Activated T-helper 17 cell treated with anti-CD3 and anti-CD28 coated beads, Interleukin-2, amount 50 U/mL, for 72 hours (primary cell): Measurements from ENCODE around the gene RAN. TPM values are rescaled to one million over a fixed set of nuclear protein-coding genes. Genes with fewer than 3 reads are reported as not detected.
A peak's percentile ranks its signal among the peaks of the same experiment; 100 is the strongest.
"Not testable (repeated sequence)": the region's sequence is repeated elsewhere in the genome, so short reads cannot be mapped to it uniquely, and the experiment has no call there.

Source experiments
- ATAC-seq: fragments of 150-1000 bp; cut with Tn5 transposase; replicated peaks from 2 replicates; pipeline ENCODE4 v1.10.0; 2021; ENCODE audit warnings: mild to moderate bottlenecking, moderate library complexity
- H3K27ac Mint-ChIP-seq: one replicate; pipeline ENCODE4 v1.8.0; 2022; ENCODE audit warnings: mixed read lengths
- H3K27me3 Mint-ChIP-seq: one replicate; pipeline ENCODE4 v1.8.0; 2022; ENCODE audit warnings: mixed read lengths
- H3K36me3 Mint-ChIP-seq: one replicate; pipeline ENCODE4 v1.8.0; 2022; ENCODE audit warnings: low read depth, mild to moderate bottlenecking, mixed read lengths
- H3K4me1 Mint-ChIP-seq: one replicate; pipeline ENCODE4 v1.8.0; 2022; ENCODE audit warnings: mixed read lengths
- H3K4me3 Mint-ChIP-seq: one replicate; pipeline ENCODE4 v1.8.0; 2022; ENCODE audit warnings: mild to moderate bottlenecking, mixed read lengths
- H3K9me3 Mint-ChIP-seq: one replicate; pipeline ENCODE4 v1.8.0; 2022; ENCODE audit warnings: mixed read lengths
- total RNA-seq, 2 donors: library from RNA; stranded (reverse); gene quantifications; one replicate each; pipeline ENCODE4 v1.2.3, GENCODE V29; 2022

RAN gene
- total RNA-seq, 2 donors from 2014 or later: 1,449 to 2,120 TPM

DNA sequence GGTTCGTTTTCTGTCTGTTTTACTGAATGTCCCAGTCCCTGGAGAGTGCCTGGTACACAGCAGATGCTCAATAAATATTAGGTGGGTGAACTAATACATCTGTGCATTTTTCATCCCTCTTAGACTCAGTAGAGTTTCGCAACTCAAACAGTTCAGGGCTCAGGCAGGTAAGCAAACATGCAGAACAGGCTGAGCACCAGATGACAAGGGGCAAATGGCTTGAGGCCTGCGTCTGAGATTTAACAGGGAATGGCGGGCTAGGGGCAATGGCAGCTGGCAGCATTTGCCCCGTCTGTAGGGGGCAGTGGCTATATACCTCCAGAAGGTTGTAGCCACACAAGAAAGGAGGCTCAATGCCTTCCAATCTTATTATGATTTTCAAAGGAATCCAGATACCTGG lies 8.6 kb upstream of the RAN start:
- no peak overlapping the region for H3K4me3 Mint-ChIP-seq
- peaks cover 3% of the 10 kb centered on the region for H3K4me1 Mint-ChIP-seq
- ATAC-seq: no peak

GRCh38 chr12:130868412-130868811 lies 3.5 kb upstream of the RAN start:
- H3K4me3 Mint-ChIP-seq: no peak overlapping the region
- ATAC-seq: no peak
- H3K27me3 Mint-ChIP-seq: no peaks in the 10 kb centered on the region
- peaks cover 10% of the 10 kb centered on the region for H3K4me1 Mint-ChIP-seq
- peaks cover 18% of the 10 kb centered on the region for H3K36me3 Mint-ChIP-seq
- H3K27ac Mint-ChIP-seq: no peak overlapping the region
- peaks cover 3% of the 10 kb centered on the region for H3K9me3 Mint-ChIP-seq

More for the DNA sequence above, 8.6 kb upstream of the RAN start:
- Mint-ChIP-seq H3K27me3 (no peaks in the 10 kb centered on the region), H3K27ac (no peak overlapping the region), H3K9me3 (no peaks in the 10 kb centered on the region), H3K36me3 (no peaks in the 10 kb centered on the region)

- Mint-ChIP-seq H3K4me1 (peaks cover 20% of the 10 kb centered on the region), H3K36me3 (peaks cover 41% of the 10 kb centered on the region), H3K27ac (peak overlapping the region; percentile 93), H3K27me3 (no peaks in the 10 kb centered on the region), H3K9me3 (peaks cover 3% of the 10 kb centered on the region), H3K4me3 (peak overlapping the region; percentile 86)
- peak; percentile 65 for ATAC-seq
Measured at GRCh38 chr12:130870442-130871285, 1.2 kb upstream of the RAN start.

GRCh38 chr12:130872179-130873096 lies 572 bp downstream of the RAN start:
- Mint-ChIP-seq H3K36me3 (peaks cover 58% of the 10 kb centered on the region), H3K27me3 (no peaks in the 10 kb centered on the region), H3K4me1 (peaks cover 33% of the 10 kb centered on the region), H3K4me3 (peak overlapping the region; percentile 100), H3K27ac (peak overlapping the region; percentile 99), H3K9me3 (peaks cover 3% of the 10 kb centered on the region)
- ATAC-seq: peak; percentile 30

GRCh38 chr12:130873106-130873795 lies 1.4 kb downstream of the RAN start:
- H3K36me3 Mint-ChIP-seq: peaks cover 64% of the 10 kb centered on the region
- peaks cover 33% of the 10 kb centered on the region for H3K4me1 Mint-ChIP-seq
- no peak for ATAC-seq
- H3K4me3 Mint-ChIP-seq: peak overlapping the region; percentile 100
- H3K27ac Mint-ChIP-seq: peak overlapping the region; percentile 99
- H3K9me3 Mint-ChIP-seq: peaks cover 3% of the 10 kb centered on the region
- no peaks in the 10 kb centered on the region for H3K27me3 Mint-ChIP-seq

- Mint-ChIP-seq H3K27me3 (no peaks in the 10 kb centered on the region), H3K4me1 (peaks cover 30% of the 10 kb centered on the region), H3K27ac (peak overlapping the region; percentile 99), H3K9me3 (peaks cover 3% of the 10 kb centered on the region), H3K36me3 (peaks cover 64% of the 10 kb centered on the region), H3K4me3 (peak overlapping the region; percentile 100)
- peak; percentile 53 for ATAC-seq
Measured at GRCh38 chr12:130873825-130874224, 2.0 kb downstream of the RAN start.

- Mint-ChIP-seq H3K4me1 (peaks cover 37% of the 10 kb centered on the region), H3K27ac (peak overlapping the region; percentile 99), H3K36me3 (peaks cover 64% of the 10 kb centered on the region), H3K9me3 (peaks cover 3% of the 10 kb centered on the region), H3K27me3 (no peaks in the 10 kb centered on the region), H3K4me3 (peak overlapping the region; percentile 100)
- ATAC-seq: no peak
Measured at GRCh38 chr12:130874696-130875095, 2.8 kb downstream of the RAN start.

DNA sequence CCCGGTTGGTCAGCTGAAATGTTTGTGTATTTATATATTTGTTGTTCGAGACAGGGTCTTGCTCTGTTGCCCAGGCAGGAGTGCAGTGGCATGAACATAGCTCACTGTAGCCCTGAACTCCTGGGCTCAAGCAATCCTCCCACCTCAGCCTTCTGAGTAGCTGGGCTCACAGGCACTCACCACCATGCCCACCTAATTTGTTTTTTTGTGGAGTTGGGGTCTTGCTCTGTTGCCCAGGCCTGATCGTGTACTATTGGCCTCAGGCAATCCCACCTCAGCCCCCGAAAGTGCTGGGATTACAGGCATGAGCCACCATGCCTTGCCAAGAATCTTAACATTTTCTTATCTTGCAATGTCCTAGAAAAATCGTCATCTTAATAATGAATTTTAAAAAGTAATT lies 3.3 kb downstream of the RAN start:
- H3K4me1 Mint-ChIP-seq: peaks cover 37% of the 10 kb centered on the region
- peak overlapping the region; percentile 99 for H3K27ac Mint-ChIP-seq
- H3K27me3 Mint-ChIP-seq: no peaks in the 10 kb centered on the region
- no peak for ATAC-seq
- H3K4me3 Mint-ChIP-seq: peak overlapping the region; percentile 100
- peaks cover 64% of the 10 kb centered on the region for H3K36me3 Mint-ChIP-seq
- H3K9me3 Mint-ChIP-seq: peaks cover 3% of the 10 kb centered on the region

- Mint-ChIP-seq H3K36me3 (peaks cover 64% of the 10 kb centered on the region), H3K4me3 (peak overlapping the region; percentile 100), H3K27ac (peak overlapping the region; percentile 99), H3K4me1 (peaks cover 40% of the 10 kb centered on the region)
- not testable (repeated sequence) for ATAC-seq, H3K27me3 Mint-ChIP-seq, H3K9me3 Mint-ChIP-seq
Measured at GRCh38 chr12:130875708-130876107, 3.8 kb downstream of the RAN start.

DNA sequence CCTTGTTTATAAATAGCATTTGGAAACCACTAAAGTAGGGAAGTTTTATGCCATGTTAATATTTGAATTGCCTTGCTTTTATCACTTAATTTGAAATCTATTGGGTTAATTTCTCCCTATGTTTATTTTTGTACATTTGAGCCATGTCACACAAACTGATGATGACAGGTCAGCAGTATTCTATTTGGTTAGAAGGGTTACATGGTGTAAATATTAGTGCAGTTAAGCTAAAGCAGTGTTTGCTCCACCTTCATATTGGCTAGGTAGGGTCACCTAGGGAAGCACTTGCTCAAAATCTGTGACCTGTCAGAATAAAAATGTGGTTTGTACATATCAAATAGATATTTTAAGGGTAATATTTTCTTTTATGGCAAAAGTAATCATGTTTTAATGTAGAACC lies 4.4 kb downstream of the RAN start:
- Mint-ChIP-seq H3K9me3 (peaks cover 3% of the 10 kb centered on the region), H3K27me3 (no peaks in the 10 kb centered on the region), H3K4me3 (peak overlapping the region; percentile 100), H3K36me3 (peaks cover 59% of the 10 kb centered on the region), H3K27ac (no peak overlapping the region), H3K4me1 (peaks cover 44% of the 10 kb centered on the region)
- no peak for ATAC-seq

DNA sequence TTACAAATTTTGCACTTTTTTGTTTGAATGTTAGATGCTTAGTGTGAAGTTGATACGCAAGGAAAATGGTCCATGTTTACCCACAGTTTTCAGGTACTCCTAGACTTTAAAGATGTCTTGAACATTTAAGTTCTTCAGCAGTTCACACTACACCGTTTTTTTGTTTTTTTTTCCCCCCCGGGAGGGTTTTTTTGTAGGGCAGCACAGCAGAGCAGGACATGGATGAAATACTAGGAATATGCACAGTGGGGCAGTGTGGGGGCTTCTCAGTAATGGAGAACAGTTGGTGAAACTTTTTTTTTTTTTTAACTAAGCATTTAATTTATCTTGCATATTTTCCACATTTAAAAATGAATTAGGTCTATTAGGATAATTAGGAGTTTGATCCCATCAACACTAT lies 4.9 kb downstream of the RAN start:
- H3K36me3 Mint-ChIP-seq: peaks cover 57% of the 10 kb centered on the region
- H3K27me3 Mint-ChIP-seq: no peaks in the 10 kb centered on the region
- no peak overlapping the region for H3K27ac Mint-ChIP-seq

GRCh38 chr12:130877333-130877732 lies 5.5 kb downstream of the RAN start:
- Mint-ChIP-seq H3K9me3 (peaks cover 3% of the 10 kb centered on the region), H3K36me3 (peaks cover 57% of the 10 kb centered on the region), H3K27me3 (no peaks in the 10 kb centered on the region), H3K27ac (no peak overlapping the region), H3K4me1 (peaks cover 44% of the 10 kb centered on the region), H3K4me3 (peak overlapping the region; percentile 100)
- no peak for ATAC-seq

More for the DNA sequence above, 4.9 kb downstream of the RAN start:
- Mint-ChIP-seq H3K4me1 (peaks cover 44% of the 10 kb centered on the region), H3K4me3 (peak overlapping the region; percentile 100), H3K9me3 (peaks cover 3% of the 10 kb centered on the region)
- no peak for ATAC-seq

DNA sequence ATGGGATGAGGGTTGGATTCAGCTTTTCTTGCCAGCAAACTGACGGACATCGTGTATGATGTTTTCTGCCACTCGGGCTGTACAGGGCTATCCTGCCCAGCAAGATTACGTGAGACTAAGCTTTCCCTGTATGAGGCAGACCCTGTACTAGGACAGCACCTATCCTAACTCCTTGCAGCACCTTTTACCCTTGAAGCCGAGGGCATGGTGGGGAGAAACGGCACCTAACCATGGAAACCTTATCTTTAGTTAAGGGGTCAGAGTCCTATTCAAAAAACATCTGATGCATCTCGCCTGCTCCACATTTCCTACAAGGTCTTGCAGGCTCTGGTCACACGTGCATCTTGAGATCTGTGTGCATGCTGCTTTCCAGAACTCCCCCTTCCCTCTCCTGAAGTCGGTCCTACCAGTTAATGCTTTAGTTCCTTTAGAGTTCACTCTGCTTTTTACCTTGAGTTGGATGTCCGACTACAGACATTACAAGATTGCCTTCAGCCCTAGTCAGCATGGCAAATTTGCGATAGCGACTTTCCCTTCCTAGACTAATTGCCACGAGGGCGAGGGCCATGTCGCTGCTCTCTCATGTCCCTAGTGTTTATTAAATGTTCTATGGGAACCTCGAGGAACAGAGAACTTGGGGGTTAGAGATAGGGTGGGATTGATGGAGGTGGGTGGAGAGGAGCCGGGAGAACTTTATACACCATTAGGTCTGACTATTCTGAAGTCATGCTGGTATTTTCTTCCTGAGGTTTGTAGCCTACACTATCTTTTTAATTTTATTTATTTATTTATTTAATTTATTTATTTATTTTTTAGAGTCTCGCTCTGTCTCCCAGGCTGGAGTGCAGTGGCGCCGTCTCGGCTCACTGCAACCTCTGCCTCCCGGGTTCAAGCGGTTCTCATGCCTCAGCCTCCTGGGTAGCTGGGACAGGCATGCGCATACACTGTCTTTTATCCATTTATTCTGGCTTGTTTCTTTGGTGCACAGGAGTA lies 6.6 kb downstream of the RAN start:
- no peak for ATAC-seq
- Mint-ChIP-seq H3K27me3 (no peaks in the 10 kb centered on the region), H3K9me3 (no peaks in the 10 kb centered on the region), H3K36me3 (peaks cover 45% of the 10 kb centered on the region), H3K27ac (no peak overlapping the region), H3K4me1 (peaks cover 44% of the 10 kb centered on the region), H3K4me3 (peak overlapping the region; percentile 55)
